IMR-90 (cell line): ENCODE data around the gene DDX4. TPM values are rescaled to one million over a fixed set of nuclear protein-coding genes. Genes with fewer than 3 reads are reported as not detected.

Experiments
- ATAC-seq: fragments of 200-7000 bp; cut with Tn5 transposase; 2 replicates; pipeline ENCODE4 v1.9.1; 2020; ENCODE audit warnings: low read depth, mild to moderate bottlenecking, moderate library complexity
- BruUV-seq: library from RNA; stranded (reverse); fragments of 400-500 nt; replicated peaks from 2 replicates; lab custom pipeline; 2021; lab: Mats Ljungman, UMichigan
- CTCF ChIA-PET: fragments of 300-600 bp; formaldehyde crosslinking; extraction: SDS; loops from one replicate; lab custom pipeline; 2021; ENCODE audit warnings: antibody characterized with exemption; lab: Yijun Ruan, JAX
- POLR2A ChIA-PET: fragments of 300-600 bp; sonication (Branson Sonifier 250); formaldehyde crosslinking; loops from one replicate; lab custom pipeline; 2022; ENCODE audit warnings: antibody characterized with exemption; ENCODE audit not compliant: unreplicated experiment; lab: Charles Lee
- DNase-seq: peaks from one replicate; pipeline ENCODE4 v3.0.0; 2013
- H2AFZ ChIP-seq: replicated peaks from 2 replicates; pipeline ENCODE3; 2013; ENCODE audit warnings: low read length, mild to moderate bottlenecking; ENCODE audit not compliant: poor library complexity
- H2AK5ac ChIP-seq: 2 replicates; pipeline ENCODE4 v1.6.1; 2013; ENCODE audit warnings: low read depth, low read length, inconsistent platforms
- H2AK9ac ChIP-seq: replicated peaks from 2 replicates; pipeline ENCODE3; 2013; ENCODE audit warnings: mild to moderate bottlenecking, low read depth, low read length, moderate library complexity; ENCODE audit not compliant: poor library complexity
- H2BK120ac ChIP-seq: 2 replicates; pipeline ENCODE4 v1.6.1; 2013; ENCODE audit warnings: low read depth, low read length, inconsistent platforms
- H2BK15ac ChIP-seq: 3 replicates; pipeline ENCODE4 v1.6.1; 2013; ENCODE audit warnings: low read depth, low read length, inconsistent platforms
- H2BK20ac ChIP-seq: 2 replicates; pipeline ENCODE4 v1.6.1; 2013; ENCODE audit warnings: low read depth, mild to moderate bottlenecking, inconsistent platforms, low read length, moderate library complexity
- H2BK5ac ChIP-seq: 2 replicates; pipeline ENCODE4 v1.6.1; 2013; ENCODE audit warnings: mild to moderate bottlenecking, low read depth, low read length, inconsistent platforms; ENCODE audit not compliant: poor library complexity, severe bottlenecking
- H3K14ac ChIP-seq: replicated peaks from 2 replicates; pipeline ENCODE4 v1.6.1; 2013; ENCODE audit warnings: low read depth, low read length, inconsistent platforms
- H3K18ac ChIP-seq: 2 replicates; pipeline ENCODE4 v1.6.1; 2013; ENCODE audit warnings: low read depth, low read length, control low read depth
- H3K23ac ChIP-seq: 2 replicates; pipeline ENCODE4 v1.6.1; 2013; ENCODE audit warnings: low read depth, low read length, inconsistent platforms
- H3K27ac ChIP-seq: 2 replicates; pipeline ENCODE4 v1.5.1; 2013; ENCODE audit warnings: mild to moderate bottlenecking, control low read depth, low read length; ENCODE audit not compliant: insufficient read depth
- H3K27me3 ChIP-seq: 2 replicates; pipeline ENCODE4 v1.6.1; 2013; ENCODE audit warnings: low read length; ENCODE audit not compliant: control insufficient read depth, insufficient read depth
- H3K36me3 ChIP-seq: 2 replicates; pipeline ENCODE4 v1.6.1; 2013; ENCODE audit warnings: low read length, mixed read lengths; ENCODE audit not compliant: control insufficient read depth, insufficient read depth
- H3K4ac ChIP-seq: 2 replicates; pipeline ENCODE4 v1.6.1; 2013; ENCODE audit warnings: low read depth, low read length, inconsistent platforms
- H3K4me1 ChIP-seq: 2 replicates; pipeline ENCODE4 v1.6.1; 2013; ENCODE audit warnings: low read length, mixed read lengths; ENCODE audit not compliant: control insufficient read depth, insufficient read depth
- H3K4me2 ChIP-seq: 2 replicates; pipeline ENCODE4 v1.6.1; 2013; ENCODE audit warnings: low read depth, mild to moderate bottlenecking, control low read depth, low read length, moderate library complexity
- H3K4me3 ChIP-seq: 2 replicates; pipeline ENCODE4 v1.5.1; 2013; ENCODE audit warnings: low read depth, mild to moderate bottlenecking, control low read depth, low read length, moderate library complexity; ENCODE audit not compliant: insufficient read depth
- H3K56ac ChIP-seq: 2 replicates; pipeline ENCODE4 v1.6.1; 2013; ENCODE audit warnings: low read length, inconsistent platforms; ENCODE audit not compliant: insufficient read depth; ENCODE audit errors: extremely low read depth
- H3K79me1 ChIP-seq, 2 experiments: 2 replicates each; pipeline ENCODE4 v1.6.1; 2013; ENCODE audit warnings: low read length in 2 of 2, inconsistent platforms in 1 of 2, low read depth in 1 of 2
- H3K9ac ChIP-seq: 2 replicates; pipeline ENCODE4 v1.6.1; 2013; ENCODE audit warnings: low read depth, low read length, control low read depth
- H3K9me1 ChIP-seq: 2 replicates; pipeline ENCODE4 v1.6.1; 2013; ENCODE audit warnings: low read length, inconsistent platforms; ENCODE audit not compliant: insufficient read depth
- H3K9me3 ChIP-seq: 2 replicates; pipeline ENCODE4 v1.6.1; 2013; ENCODE audit warnings: low read length; ENCODE audit not compliant: control insufficient read depth, insufficient read depth
- H4K20me1 ChIP-seq: 2 replicates; pipeline ENCODE4 v1.6.1; 2013; ENCODE audit warnings: low read length, inconsistent platforms; ENCODE audit not compliant: insufficient read depth
- H4K5ac ChIP-seq: 2 replicates; pipeline ENCODE4 v1.6.1; 2013; ENCODE audit warnings: mild to moderate bottlenecking, low read depth, low read length, control low read depth
- H4K8ac ChIP-seq, 2 experiments: 2 replicates each; pipeline ENCODE4 v1.6.1; 2013; ENCODE audit warnings: low read depth in 2 of 2, low read length in 2 of 2, control low read depth in 1 of 2, inconsistent platforms in 1 of 2
- H4K91ac ChIP-seq: 2 replicates; pipeline ENCODE4 v1.6.1; 2013; ENCODE audit warnings: low read depth, low read length, inconsistent platforms; ENCODE audit not compliant: insufficient read depth
- CEBPB ChIP-seq: IDR thresholded peaks from 2 replicates; pipeline ENCODE4 v1.6.1; 2012; ENCODE audit warnings: low read depth, low read length, improper control_type of control experiment
- MAFK ChIP-seq: IDR thresholded peaks from 2 replicates; pipeline ENCODE4 v1.6.1; 2012; ENCODE audit warnings: low read depth, low read length, improper control_type of control experiment
- RAD21 ChIP-seq: IDR thresholded peaks from 2 replicates; pipeline ENCODE4 v1.6.1; 2012; ENCODE audit warnings: low read length, improper control_type of control experiment
- RFX5 ChIP-seq: IDR thresholded peaks from 2 replicates; pipeline ENCODE4 v1.8.0; 2012; ENCODE audit warnings: low read depth, mild to moderate bottlenecking, low read length, moderate library complexity
- WGBS, 2 experiments: methylation state at CpG; one replicate each; pipeline versions ENCODE4 v1.1.5 to v1.1.7; 2013; ENCODE audit warnings: missing lambda C conversion rate in 2 of 2; ENCODE audit not compliant: insufficient read length in 1 of 2; ENCODE audit errors: extremely low coverage in 2 of 2; 5-methylcytosine and 5-hydroxymethylcytosine counted together
- dilution Hi-C: fragments of 300-500 bp; cut with HindIII; formaldehyde crosslinking; loops from one replicate; pipeline ENCODE4 v1.14.3; 2018; ENCODE audit warnings: low sequenced_read_pairs; ENCODE audit not compliant: unreplicated experiment
- in situ Hi-C: fragments of 300-500 bp; cut with MboI; formaldehyde crosslinking; loops from 3 replicates; pipeline ENCODE4 v1.14.3; 2019; ENCODE audit warnings: low sequenced_read_pairs, inconsistent platforms, mixed read lengths
- intact Hi-C: fragments of 100-400 bp; cut with micrococcal nuclease; formaldehyde crosslinking; loops from 2 replicates; pipeline ENCODE4 v1.10.0; 2022
- polyA plus RNA-seq, 3 experiments: library from polyadenylated mRNA; depleted of rRNA; stranded (reverse); fragments of >200 nt; gene quantifications; 2 replicates each; pipeline ENCODE4 v1.2.3, GENCODE V29; 2012; ENCODE audit warnings: low replicate concordance in 1 of 3
- total RNA-seq: library from RNA; depleted of rRNA; stranded (reverse); fragments of >200 nt; gene quantifications from 2 replicates; pipeline ENCODE4 v1.2.3, GENCODE V29; 2012

DDX4 gene
- total and polyA plus RNA-seq, 2 of the 4 experiments (the other 2 are of a cell fraction), result not detected

- CTCF ChIA-PET, result interaction anchor here (1.2 kb wide), 1 partner anchor 10 kb away, joined by 7 read pairs; no protein-coding TSS in a partner anchor
- POLR2A ChIA-PET, result no interaction called here
- H3K36me3 ChIP-seq, result no peaks in the 10 kb centered on the region
Observed at GRCh38 chr5:55763746-55764420, 26.0 kb downstream of the DDX4 start.

More at GRCh38 chr5:55763746-55764420, 26.0 kb downstream of the DDX4 start:
- no peak overlapping the region for H4K91ac ChIP-seq
- no peak overlapping the region for H2BK20ac ChIP-seq
- no peak overlapping the region for H3K4me2 ChIP-seq
- H3K27me3 ChIP-seq, result no peaks in the 10 kb centered on the region; the same call in 1 of the 2 replicates
- no peak overlapping the region for H2AFZ ChIP-seq
- H4K8ac ChIP-seq, result no peak overlapping the region
- H2BK5ac ChIP-seq, result no peak overlapping the region
- H2BK120ac ChIP-seq, result no peak overlapping the region
- intact Hi-C loops, result no loop called here
- dilution Hi-C loops, result no loop called here
- no peaks in the 10 kb centered on the region for H3K9me1 ChIP-seq
- no peak overlapping the region for H3K4me3 ChIP-seq
- H3K18ac ChIP-seq, result no peak overlapping the region
- no peak overlapping the region for H3K56ac ChIP-seq
- no TSS peak for BruUV-seq
- no peak overlapping the region for H2BK15ac ChIP-seq
- in situ Hi-C loops, result no loop called here
- H2AK9ac ChIP-seq, result no peak overlapping the region
- no peak overlapping the region for H4K5ac ChIP-seq
- TF ChIP-seq RFX5 (no peak), CEBPB (no peak), MAFK (no peak), RAD21 (no peak)
- H3K23ac ChIP-seq, result no peak overlapping the region
- no peak overlapping the region for H3K4ac ChIP-seq
- no peaks in the 10 kb centered on the region for H3K79me1 ChIP-seq
- no peak overlapping the region for H3K27ac ChIP-seq
- H4K20me1 ChIP-seq, result no peaks in the 10 kb centered on the region
- no peak overlapping the region for H2AK5ac ChIP-seq
- WGBS, 2 experiments, result no CpG with 5 or more reads among the region's 2 CpGs
- no peak overlapping the region for H3K9ac ChIP-seq
- DNase-seq (no peak), ATAC-seq (no peak)
- H3K9me3 ChIP-seq, result no peaks in the 10 kb centered on the region
- H3K14ac ChIP-seq, result no peak overlapping the region
- H3K4me1 ChIP-seq, result no peaks in the 10 kb centered on the region
